Islet of Langerhans (tissue), 1 donor: ENCODE results near the gene FKBP8.
"Not testable (repeated sequence)": the region's sequence is repeated elsewhere in the genome, so short reads cannot be mapped to it uniquely, and the experiment has no call there.

ENCODE experiments used
- FAIRE-seq: peaks from one replicate; lab custom pipeline; 2011; peaks lifted over from hg19 to GRCh38; lab: Jason Lieb, UNC

FKBP8 gene

DNA sequence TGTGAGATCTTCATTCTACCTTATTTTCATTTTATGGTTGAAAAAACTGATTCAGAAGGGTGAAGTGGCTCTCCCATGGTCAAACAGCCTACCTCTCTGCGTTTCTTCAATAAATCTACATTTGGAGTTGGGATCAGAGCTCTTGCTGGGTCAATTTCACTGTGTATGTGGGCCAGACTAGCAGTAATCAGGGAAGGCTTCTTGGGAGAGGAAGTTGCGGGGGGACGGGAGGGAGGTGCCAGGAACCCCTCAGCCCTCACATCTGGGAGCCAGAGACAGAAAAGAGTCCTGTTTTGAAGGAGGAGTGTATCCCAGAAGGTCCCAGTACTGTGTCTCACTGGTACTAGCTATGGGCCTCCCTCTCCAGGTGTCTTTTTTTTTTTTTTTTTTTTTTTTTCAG, 15.2 kb upstream of the FKBP8 start:
- FAIRE-seq, result no peak

DNA sequence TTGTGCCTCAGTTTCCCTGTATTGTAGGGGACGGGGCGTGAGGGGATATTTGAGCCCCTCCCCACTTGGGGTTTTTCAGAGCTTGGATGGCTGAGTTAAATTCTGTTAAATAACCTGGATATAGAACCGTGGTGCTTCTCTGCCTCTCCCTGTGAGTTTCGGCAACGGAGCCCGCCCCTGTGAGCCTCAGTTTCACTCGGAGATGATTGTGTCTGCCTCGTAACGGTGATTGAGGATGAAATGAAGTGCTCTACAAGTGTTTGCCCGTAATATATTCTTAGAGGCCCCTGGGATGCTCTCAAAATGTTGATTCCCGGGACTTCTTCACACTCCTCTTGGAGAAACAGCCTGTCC, 14.8 kb upstream of the FKBP8 start:
- no peak for FAIRE-seq

DNA sequence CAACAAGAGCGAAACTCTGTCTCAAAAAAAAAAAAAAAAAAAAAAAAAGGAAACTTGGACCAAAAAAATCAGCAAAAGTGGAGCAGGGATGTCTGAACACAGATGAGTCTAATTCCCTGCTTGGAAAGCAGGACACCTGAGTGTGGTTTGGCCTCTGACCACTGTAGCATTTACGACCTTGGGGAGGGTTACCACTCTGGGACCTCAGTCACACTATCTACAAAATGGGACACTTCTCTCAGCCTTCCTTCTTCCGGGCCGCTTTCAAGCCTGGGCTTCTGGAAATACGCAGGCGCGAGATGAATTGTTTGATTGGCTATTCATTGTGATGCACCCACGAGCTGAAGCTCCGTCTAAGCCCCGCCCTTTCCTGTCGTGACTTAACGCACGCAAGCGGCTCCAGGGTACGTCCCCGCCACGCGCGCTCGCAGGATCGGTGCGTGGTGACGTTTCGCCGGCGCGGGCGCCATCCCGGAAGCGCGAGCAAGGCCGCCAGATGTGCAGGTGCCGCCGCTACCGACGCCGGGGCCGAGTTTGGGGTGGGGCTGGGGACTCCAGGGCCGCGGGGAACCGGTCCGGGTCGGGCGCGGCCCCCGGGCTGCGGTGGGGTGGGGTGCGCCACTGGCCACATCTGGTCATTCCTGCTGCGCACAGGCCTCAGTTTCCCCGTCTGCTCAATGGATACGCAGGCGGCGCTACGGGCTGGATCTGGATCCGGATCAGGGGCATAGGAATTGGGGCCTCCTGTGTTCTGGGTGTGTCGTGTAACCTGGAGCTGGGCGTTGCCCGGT, 14.2 kb upstream of the FKBP8 start, which contains the start of gene KXD1:
KXD1 (plus strand) TSS at position 460 of the 791 bp plus-strand sequence. CDS start 4,187 bp downstream, outside the sequence.
- peak; percentile 94 for FAIRE-seq

DNA sequence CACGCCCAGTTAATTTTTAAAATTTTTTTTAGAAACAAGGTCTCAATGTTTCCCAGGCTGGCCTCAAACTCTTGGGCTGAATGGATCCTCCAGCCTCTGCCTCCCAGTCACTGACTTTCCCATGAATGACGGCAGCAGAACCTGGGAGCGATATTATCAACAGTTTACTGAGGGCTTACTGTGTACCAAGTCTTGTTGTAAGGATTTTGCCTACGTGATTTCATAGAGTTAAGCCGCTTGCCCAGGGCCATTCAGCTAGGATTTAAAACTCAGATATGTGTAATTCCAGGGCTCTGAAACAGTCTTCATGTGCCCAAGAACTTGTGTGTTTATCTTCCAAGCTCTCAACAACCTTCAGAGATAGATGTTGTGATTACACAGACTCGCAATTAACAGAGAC, 8.3 kb upstream of the FKBP8 start:
- no peak for FAIRE-seq

DNA sequence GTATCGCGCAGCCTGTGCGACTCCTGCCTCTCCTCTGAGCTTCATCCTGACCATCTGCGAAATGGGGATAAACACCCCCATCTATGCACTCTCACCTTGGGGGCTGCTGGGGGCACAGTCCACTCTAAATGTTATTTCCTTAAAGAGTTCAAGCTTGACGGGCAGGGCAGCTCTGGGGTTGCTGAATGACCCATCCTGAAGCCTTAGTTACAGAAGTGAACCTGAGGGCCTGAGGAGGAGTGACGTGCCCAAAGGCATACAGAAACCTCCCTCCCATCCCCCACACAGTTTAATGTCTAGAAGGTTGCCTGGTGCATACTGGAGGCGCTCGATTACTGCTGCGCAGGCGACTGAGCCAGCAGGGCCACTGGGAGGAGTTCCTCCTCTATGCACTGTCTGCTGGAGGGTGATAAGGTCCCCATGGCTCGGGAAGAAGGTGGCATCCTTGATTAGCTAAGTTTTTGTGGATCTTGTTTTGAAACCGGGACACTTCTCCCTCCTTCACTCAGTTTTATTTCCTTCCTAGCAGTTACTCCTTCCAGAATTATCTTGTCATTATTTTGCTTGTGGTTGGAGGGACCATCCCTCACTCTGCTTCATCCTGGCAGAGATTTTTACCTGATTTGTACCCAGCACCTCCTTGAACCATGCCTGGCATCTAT, 572 bp upstream of the FKBP8 start:
- no peak for FAIRE-seq

DNA sequence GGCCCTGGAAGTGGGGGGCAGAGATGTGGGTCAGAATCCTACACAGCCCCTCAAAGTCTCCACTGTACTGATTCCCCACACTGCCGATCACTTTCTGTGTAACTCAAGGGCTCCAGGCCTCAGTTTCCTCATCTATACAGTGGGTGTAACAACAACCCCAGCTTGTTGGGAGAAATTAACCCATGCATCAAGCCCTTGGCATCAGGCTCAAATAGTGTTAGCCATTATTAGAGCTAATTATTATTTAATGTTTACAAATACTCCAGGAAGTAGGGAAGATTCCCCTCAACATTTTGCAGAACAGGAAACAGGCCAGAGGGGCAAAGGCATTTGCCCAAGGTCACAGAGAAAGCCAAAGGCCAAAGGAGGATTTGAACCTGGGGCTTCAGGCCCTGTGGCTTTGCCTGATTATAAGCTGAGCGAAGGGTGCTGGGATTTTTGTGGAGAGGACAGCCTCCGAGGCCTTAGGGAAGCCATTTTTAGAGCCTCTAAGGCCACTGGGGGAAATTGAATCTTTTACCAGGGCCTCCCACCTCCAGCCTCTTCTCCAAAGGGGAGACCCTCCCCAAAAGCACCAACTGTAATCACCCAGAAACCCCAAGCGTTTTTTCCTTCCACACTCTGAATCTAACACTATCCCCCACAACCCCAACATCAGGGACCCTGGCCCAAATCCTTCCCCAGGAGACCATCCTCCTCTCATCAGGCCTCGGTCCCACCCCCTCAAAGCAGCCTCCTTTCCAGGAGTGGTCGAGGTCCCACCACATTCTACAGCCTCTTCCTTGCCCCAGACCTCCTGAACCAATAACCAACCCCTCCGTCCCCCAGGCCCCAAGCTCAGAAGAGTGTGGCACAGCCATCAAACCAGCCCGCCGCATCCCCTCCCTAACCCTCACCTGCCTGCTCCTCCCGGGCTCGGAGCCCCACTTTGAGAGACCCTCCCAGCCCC, 1.1 kb downstream of the FKBP8 start:
- FAIRE-seq, result no peak

DNA sequence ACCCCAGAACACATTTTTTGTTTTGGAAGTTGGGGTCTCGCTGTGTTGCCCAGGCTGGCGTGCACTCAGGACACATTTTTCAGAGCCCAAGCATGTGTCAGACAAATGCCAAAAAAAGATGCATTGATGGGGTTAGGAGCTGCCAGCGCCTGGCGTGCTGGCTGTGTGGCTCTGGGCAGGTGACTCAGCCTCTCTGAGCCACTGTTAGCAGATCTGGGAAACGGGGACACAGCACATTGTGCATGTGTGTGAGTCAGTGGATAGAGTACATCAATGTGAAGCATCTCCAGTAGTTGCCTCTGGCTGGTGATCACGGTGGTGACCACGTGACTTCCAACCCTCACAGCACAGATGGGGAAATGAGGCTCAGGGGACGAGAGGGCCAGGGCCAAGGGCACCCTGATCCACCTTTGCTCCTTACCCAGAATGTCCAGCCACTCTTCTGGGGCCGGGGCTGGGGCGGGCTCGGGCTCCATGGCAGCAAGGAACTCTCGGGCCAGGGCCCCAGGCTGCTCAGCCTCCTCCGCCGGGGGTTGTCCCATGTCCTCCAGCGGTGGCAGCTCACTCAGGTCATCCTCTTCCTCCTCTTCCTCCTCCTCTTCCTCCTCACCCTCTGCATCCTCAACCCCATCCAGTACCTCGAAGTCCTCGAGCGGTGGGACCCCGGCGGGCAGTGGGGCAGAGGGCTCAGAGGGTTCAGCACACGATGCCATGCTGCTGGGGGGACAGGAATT, 1.9 kb downstream of the FKBP8 start:
- FAIRE-seq, result no peak

DNA sequence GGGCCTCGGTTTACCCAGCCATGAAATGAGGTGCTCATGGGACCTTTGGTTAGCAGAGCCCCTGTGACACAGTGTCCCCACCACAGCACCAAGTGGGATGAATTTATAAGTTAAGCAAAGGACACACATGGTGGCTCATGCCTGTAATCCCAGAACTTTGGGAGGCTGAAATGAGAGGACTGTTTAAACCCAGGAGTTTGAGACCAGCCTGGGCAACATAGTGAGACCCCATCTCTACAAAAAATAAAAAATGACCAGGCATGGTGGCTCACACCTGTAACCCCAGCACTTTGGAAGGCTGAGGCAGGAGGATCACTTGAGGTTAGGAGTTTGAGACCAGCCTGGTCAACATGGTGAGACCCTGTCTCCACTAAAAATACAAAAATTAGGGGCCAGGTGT, 3.2 kb downstream of the FKBP8 start:
- FAIRE-seq, result not testable (repeated sequence)

DNA sequence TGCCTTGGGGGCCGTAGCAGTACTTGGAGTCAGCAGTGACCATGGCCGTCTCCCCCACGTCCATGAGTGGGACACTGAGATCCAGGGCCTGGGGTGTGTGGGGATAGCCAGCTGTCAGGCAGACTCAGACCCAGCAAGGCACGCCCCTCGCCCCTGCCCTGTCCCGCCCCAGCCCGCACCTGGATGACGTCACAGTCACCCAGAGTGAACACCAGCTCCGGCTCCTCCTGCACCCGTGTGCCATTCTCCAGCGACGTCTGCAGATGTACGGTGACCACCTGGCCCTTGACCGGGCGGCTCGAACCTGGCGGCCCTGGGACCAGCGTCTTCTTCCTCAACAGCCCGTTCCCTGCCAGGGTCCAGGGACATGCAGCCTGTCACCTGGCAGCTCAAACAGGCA, 4.0 kb downstream of the FKBP8 start:
- FAIRE-seq, result no peak

DNA sequence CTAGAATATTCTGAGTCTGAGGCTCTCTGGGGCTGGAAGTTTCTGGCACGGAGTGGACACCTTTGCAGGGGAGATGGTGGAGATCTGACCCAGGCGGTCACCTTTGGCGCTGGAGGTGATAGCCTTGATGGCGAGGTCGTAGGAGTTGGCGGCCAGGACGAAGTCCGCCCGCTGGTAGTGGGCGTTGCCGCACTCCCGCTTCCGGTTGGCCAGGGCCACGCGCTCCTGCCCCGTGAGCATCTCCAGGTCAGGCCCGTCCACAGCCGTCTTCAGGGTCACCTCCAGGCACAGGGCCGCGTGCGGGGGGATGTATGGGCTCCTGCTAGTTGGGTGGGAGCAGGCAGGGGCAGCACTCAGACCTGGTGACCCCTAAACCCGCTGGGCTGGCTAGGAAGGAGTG, 5.3 kb downstream of the FKBP8 start:
- no peak for FAIRE-seq

DNA sequence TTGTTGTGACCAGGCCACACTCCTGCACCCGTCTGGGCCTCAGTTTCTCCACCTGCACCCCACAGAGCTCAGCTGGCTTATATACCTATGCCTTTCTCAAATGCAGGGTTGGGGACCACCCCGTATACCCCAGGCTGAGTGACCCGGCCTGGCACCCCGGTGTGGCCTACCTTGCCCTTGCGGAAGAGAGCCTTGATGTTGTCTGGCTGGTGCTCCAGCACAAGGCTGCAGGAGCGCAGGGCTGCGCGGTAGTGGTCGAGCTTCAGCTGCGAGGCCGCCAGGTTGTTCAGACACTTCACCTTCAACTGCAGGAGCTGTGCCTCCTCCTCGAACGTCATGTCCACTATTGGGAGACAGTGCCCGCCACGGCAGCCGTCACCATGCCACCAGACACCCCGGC, 5.9 kb downstream of the FKBP8 start:
- no peak for FAIRE-seq

DNA sequence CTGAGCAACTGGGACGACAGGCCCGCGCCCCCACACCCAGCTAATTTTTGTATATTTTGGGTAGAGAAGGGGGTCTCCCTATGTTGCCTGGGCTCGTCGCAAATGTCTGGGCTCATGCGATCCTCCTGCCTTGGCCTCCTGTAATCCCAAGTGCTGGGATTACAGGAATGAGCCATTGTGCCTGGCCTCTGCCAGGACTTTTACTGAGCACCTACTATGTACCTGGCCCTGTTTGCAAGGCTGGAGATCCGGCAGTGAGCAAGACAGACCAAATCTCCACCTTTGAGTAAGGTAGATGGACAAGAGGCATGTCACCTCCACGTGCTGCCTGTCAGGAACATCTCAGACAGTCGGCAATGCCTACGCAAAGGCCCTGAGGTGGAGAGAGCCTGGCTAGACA, 6.9 kb downstream of the FKBP8 start:
- FAIRE-seq, result no peak

DNA sequence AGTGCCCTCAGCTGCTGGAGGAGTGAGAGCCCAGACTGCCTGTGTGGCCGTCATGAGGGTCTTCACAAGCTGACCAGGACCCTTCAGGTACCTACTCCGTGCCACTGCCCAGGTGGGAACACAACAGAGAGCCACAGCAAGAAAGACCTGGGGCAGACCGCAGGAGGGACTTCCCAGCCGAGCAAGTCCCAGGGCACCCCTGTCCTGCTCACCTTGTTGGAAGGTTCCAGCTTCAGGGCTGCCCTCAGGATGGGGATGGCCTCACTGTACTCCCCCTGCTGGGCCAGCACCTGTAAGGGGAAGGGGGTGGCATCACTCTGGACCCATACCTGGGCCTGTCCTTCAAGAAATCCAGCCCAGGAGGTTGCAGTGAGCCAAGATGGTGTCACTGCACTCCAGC, 10.3 kb downstream of the FKBP8 start:
- no peak for FAIRE-seq

DNA sequence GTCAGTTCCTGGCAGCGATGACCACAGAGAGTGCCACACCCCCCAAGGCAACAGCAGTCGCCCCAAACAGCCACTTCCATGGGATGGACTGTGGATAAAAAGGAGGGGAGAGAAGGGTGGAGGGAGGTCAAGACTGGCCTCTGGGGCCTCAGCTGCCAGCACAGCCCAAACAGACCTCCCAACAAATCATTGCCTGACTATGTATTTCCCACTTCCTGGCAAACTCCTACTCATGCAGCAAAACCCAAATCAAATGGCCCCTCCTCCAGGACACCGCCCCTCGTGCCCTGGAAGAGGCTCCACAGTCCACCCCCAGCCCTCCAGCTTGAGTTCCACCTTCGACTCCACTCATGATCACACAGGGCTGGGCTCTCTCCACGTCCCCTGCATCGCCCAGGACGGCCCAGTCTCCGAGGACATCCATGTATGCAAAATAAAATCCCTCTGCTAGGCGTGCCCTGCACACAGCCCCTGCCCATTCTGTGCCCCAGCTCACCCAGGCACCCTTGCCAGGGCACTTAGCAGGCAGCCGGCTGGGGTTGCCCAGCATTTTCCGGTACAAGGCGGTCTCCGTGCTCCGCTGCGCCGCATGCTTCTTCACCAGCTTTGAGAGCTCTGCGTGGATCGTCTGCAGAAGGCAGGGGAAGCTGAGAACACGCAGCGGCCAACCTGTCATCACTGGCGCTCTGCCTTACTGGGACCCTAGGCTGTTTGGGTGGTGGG, 11.0 kb downstream of the FKBP8 start:
- no peak for FAIRE-seq

DNA sequence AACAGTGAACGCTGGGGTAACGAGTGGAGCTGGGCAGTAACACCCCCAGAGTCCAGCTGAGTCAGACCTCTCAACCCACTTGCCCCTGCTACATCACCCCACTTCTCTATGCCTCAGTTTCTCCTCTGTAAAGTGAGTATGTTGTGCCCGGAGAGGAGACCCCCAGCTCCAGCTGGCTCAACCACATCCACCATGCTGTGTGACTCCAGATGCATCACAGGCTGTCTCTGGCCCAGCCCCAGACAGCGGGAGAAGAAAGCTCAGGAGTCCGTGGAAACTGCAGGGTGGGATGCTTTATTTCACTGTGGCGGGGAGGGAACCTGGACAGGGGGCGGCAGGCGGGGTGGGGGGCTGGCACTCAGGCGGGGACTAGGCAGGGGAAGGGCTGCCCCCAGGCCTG, 11.9 kb downstream of the FKBP8 start:
- FAIRE-seq, result no peak

DNA sequence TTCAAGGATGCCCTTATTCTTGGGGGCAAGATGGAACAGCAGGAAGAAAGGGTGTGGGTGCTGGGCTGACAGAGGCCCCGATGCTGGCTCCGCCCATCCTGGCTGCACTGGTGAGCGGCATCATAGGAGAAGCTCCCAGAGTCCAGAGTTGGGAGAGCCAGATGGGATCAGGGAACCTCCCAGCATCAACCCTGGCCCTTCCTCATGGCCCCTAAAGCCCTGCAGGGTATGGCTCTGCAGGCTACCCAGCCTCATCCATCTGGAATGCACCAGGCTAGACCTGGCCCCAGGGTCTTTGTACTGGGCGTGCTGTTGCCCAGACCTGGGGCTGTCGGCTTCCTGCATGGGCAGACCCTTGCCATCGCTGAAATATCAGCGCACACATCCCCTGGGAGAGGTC, 13.6 kb downstream of the FKBP8 start:
- FAIRE-seq, result no peak

DNA sequence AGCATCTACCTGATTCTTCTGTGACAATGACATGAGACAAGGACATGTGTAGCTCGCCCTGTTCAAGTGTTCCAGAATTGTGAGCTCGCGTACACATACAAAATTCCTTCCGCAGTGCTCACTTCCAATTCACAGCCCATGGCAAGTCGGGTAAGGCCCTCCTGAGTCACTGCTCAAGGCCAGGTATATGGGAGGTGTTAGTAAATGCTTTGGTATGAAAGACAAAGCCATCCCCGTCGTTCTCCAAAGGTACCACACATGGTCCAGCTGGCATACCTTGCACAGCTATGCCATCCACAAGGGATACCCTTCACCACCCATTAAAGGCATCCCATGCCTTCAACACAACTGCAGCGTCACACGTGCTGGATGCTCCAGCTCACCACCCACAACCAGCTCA, 17.1 kb downstream of the FKBP8 start:
- FAIRE-seq, result no peak

DNA sequence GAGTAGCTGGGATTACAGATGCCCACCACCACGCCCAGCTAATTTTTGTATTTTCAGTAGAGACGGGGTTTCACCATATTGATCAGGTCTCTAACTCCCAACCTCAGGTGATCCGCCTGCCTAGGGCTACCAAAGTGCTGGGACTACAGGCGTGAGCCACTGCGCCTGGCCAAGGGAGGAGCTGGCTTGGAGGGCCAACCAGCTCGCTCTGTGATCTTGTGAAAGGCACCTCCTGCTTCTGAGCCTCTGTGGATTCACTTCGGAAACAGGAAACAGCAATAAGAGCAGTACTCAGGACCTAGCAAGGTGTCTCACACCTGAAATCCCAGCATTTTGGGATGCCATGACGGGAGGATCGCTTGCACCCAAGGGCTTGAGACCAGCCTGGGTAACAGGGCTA, 19.5 kb downstream of the FKBP8 start:
- FAIRE-seq, result no peak

DNA sequence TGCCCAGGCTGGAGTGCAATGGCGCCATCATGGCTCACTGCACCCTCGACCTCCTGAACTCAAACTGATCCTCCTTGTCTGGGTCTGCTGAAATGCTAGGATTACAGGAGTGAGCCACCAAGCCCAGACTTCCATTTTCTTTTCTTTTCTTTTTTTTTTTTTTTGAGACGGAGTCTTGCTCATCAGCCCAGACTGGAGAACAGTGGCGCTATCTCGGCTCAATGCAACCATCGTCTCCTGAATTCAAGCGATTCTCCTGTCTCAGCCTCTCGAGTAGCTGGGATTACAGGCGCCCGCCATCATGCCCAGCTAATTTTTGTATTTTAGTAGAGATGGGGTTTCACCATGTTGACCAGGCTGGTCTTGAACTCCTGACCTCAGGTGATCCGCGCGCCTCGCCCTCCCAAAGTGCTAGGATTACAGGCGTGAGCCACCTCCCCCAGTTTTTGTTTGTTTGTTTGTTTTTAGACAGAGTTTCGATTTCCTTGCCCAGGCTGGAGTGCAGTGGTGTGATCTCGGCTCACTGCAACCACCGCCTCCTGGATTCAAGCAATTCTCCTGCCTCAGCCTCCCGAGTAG, 20.4 kb downstream of the FKBP8 start:
- FAIRE-seq, result not testable (repeated sequence)

DNA sequence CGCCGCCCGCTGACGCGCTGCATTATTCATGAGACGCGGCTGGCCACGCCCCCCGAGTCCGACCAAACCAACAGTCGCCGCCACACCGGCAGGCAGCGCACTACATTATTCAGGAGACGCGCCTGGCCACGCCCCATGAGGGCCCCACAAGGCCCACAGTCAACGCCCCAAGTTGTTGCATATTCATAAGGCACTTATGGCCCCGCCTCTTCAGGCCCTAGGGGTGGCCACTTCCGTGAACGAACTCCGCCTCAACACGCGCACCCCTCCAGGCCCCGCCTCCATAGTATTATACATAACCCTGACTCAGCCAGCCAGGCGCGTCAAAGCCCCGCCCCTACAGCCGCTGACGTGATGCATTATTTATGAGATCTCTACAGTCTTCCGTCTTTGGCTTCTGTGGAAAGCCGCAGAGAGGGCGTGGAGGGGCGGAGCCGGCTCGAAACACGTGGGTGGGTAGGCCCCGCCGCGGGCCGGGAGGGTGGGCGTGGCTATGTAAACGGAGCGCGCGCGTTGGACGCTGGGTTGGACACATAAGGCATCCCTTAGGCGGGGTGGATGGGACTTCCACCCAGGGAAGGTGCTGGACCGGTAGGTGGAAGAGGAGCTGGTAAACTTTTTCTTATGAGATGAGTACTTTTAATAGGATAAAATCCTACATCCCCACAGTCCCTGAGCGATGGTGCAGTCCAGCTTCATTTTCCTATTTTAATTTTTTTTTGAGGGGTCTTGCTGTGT, 21.1 kb downstream of the FKBP8 start:
- peak; percentile 89 for FAIRE-seq
